ENCODE measurements around the gene ATP11C. TPM values are rescaled to one million over a fixed set of nuclear protein-coding genes. Genes with fewer than 3 reads are reported as not detected.

Gene ATP11C
- total RNA-seq, 1 experiment from 2014 or later, result 19.4 TPM

- TF ChIP-seq REST (IDR thresholded peaks at IDR 0.05; ENCODE audit: low read depth), result no peak
- TF ChIP-seq ATF3 (IDR thresholded peaks at IDR 0.05), result no peak
- no peak for TF ChIP-seq CBX3 (IDR thresholded peaks at IDR 0.05; ENCODE audit: low read depth)
- no peak for TF ChIP-seq POLR2A (IDR thresholded peaks at IDR 0.05; ENCODE audit: borderline replicate concordance, extremely low read depth, insufficient read depth, insufficient read length)
- TF ChIP-seq FOSL1 (IDR thresholded peaks at IDR 0.05; ENCODE audit: low read depth), result no peak
- TF ChIP-seq POLR2AphosphoS5 (IDR thresholded peaks at IDR 0.05; ENCODE audit: low read depth, low read length), result no peak
- TF ChIP-seq EGR1 (IDR thresholded peaks at IDR 0.05; ENCODE audit: low read depth), result no peak
- TF ChIP-seq YY1 (IDR thresholded peaks at IDR 0.05; ENCODE audit: extremely low read depth, insufficient replicate concordance, low read depth, low read length), result no peak
- no peak for TF ChIP-seq ZBTB33 (IDR thresholded peaks at IDR 0.05; ENCODE audit: extremely low read depth, insufficient replicate concordance, low read length)
Measured at GRCh38 chrX:139933904-139934303, 1.1 kb upstream of the ATP11C start (continued).

Measured in HCT116 (cell line).